ENCODE results near the gene MRPL24.

- TF ChIP-seq POLR2A (IDR thresholded peaks at IDR 0.05) (no peak), CTCF (IDR thresholded peaks at IDR 0.05) (no peak)
These were observed 46.3 kb downstream of the MRPL24 start for GRCh38 chr1:156694690-156694962.
